Gastroesophageal sphincter (tissue), 4 donors: ENCODE data around the gene TRMT2A. TPM values are rescaled to one million over a fixed set of nuclear protein-coding genes. Genes with fewer than 3 reads are reported as not detected.

ENCODE experiments used
- ATAC-seq: fragments of 150-250 bp; one replicate; pipeline ENCODE4 v1.9.1; 2016; ENCODE audit warnings: mild to moderate bottlenecking, moderate library complexity
- H3K27ac ChIP-seq, 4 donors: fragments of 200-600 bp; sonication (generic) in 3 of 4; 1 replicate in 3 of 4; 2 replicates in 1 of 4; pipeline ENCODE4 v1.5.1; 2016 to 2019
- H3K27me3 ChIP-seq: fragments of 200-600 bp; sonication (generic); one replicate; pipeline ENCODE4 v1.5.1; 2019
- H3K36me3 ChIP-seq, 2 donors: fragments of 200-600 bp; sonication (generic); one replicate each; pipeline ENCODE4 v1.5.1; 2019; ENCODE audit warnings: control low read depth in 1 of 2
- H3K4me1 ChIP-seq, 3 donors: fragments of 200-600 bp; sonication (generic); 1 replicate in 2 of 3; 2 replicates in 1 of 3; pipeline ENCODE4 v1.5.1; 2016 to 2019; ENCODE audit warnings: control low read depth in 2 of 3
- H3K4me3 ChIP-seq, 2 donors: fragments of 200-600 bp; sonication (generic); one replicate each; pipeline ENCODE4 v1.5.1; 2019; ENCODE audit warnings: mild to moderate bottlenecking in 1 of 2, moderate library complexity in 1 of 2
- H3K9me3 ChIP-seq, 3 donors: fragments of 200-600 bp; sonication (generic); one replicate each; pipeline ENCODE4 v1.5.1; 2017 to 2019; ENCODE audit warnings: control low read depth in 2 of 3
- EP300 ChIP-seq: sonication (generic); formaldehyde crosslinking; IDR thresholded peaks from one replicate; pipeline ENCODE4 v1.6.1; 2017; ENCODE audit warnings: antibody characterized with exemption, mild to moderate bottlenecking
- POLR2A ChIP-seq, 2 donors: fragments of 450-650 bp; IDR thresholded peaks; one replicate each; pipeline ENCODE4 v1.6.1; 2017; ENCODE audit warnings: antibody characterized with exemption in 2 of 2, mild to moderate bottlenecking in 2 of 2, moderate library complexity in 1 of 2
- POLR2AphosphoS5 ChIP-seq: sonication (generic); formaldehyde crosslinking; IDR thresholded peaks from one replicate; pipeline ENCODE4 v1.6.1; 2017; ENCODE audit warnings: antibody characterized with exemption
- WGBS, 2 donors: methylation state at CpG; one replicate each; pipeline ENCODE4 v1.1.5; 2018; ENCODE audit warnings: low coverage in 1 of 2; 5-methylcytosine and 5-hydroxymethylcytosine counted together
- total RNA-seq, 4 donors: library from RNA; depleted of rRNA; stranded (reverse); fragments of >200 nt; gene quantifications; one replicate each; pipeline ENCODE4 v1.1.0, GENCODE V29; 2016
- TF ChIP-seq, protein P1 (sequence below), 4 experiments: fragments of 200-600 bp in 2 of 4; fragments of 450-650 bp in 2 of 4; sonication (generic) in 1 of 4; IDR thresholded peaks; one replicate each; pipeline ENCODE4 v1.5.1; 2017 to 2019; ENCODE audit warnings: antibody characterized with exemption in 4 of 4, mild to moderate bottlenecking in 2 of 4, moderate library complexity in 2 of 4

Gene TRMT2A
- total RNA-seq, 4 donors from 2014 or later = 24.1 to 57.0 (median 36.3) TPM

DNA sequence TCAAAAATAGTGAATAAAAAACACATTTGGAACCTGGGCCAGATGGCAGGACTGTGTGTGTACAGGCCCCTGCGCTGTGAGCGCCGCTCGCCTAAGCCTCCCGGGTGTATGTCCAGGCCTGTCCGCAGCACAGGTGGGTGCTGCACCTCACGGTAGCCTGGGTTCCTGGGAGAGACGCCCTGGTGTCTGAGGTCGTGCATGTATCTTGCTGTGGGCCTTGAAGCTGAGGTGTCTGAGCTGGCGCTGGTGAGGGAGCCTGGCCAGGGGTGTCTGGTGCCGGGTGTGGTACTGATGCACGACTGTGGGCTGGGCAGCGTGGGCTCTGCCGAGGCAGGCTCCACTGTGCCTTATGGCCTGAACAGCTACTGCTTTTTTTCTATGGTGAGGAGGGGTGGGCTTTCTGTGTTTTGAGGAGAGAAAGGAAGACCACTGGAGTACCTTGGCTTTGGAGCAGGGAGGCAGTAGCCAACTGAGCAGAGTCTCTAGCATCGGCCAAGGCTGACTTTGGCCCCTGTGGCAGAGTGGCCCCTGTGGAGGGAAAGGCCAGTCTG lies 10.4 kb upstream of the TRMT2A start:
- 86 to 87% methylated on average over 3 to 7 of the region's 15 CpGs for WGBS, 2 donors
- H3K9me3 ChIP-seq = no peaks in the 10 kb centered on the region
- H3K4me1 ChIP-seq = peaks cover 0 to 13% (median 0%) of the 10 kb centered on the region in 3 donors
- peaks cover 0 to 51% of the 10 kb centered on the region in 2 donors for H3K36me3 ChIP-seq
- TF ChIP-seq EP300 = no peak
- TF ChIP-seq, protein P1, sequence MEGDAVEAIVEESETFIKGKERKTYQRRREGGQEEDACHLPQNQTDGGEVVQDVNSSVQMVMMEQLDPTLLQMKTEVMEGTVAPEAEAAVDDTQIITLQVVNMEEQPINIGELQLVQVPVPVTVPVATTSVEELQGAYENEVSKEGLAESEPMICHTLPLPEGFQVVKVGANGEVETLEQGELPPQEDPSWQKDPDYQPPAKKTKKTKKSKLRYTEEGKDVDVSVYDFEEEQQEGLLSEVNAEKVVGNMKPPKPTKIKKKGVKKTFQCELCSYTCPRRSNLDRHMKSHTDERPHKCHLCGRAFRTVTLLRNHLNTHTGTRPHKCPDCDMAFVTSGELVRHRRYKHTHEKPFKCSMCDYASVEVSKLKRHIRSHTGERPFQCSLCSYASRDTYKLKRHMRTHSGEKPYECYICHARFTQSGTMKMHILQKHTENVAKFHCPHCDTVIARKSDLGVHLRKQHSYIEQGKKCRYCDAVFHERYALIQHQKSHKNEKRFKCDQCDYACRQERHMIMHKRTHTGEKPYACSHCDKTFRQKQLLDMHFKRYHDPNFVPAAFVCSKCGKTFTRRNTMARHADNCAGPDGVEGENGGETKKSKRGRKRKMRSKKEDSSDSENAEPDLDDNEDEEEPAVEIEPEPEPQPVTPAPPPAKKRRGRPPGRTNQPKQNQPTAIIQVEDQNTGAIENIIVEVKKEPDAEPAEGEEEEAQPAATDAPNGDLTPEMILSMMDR (IDR thresholded peaks at IDR 0.05) = no peak
- no peaks in the 10 kb centered on the region for H3K27me3 ChIP-seq
- H3K4me3 ChIP-seq = no peak overlapping the region
- no peak for ATAC-seq
- no peak overlapping the region for H3K27ac ChIP-seq

DNA sequence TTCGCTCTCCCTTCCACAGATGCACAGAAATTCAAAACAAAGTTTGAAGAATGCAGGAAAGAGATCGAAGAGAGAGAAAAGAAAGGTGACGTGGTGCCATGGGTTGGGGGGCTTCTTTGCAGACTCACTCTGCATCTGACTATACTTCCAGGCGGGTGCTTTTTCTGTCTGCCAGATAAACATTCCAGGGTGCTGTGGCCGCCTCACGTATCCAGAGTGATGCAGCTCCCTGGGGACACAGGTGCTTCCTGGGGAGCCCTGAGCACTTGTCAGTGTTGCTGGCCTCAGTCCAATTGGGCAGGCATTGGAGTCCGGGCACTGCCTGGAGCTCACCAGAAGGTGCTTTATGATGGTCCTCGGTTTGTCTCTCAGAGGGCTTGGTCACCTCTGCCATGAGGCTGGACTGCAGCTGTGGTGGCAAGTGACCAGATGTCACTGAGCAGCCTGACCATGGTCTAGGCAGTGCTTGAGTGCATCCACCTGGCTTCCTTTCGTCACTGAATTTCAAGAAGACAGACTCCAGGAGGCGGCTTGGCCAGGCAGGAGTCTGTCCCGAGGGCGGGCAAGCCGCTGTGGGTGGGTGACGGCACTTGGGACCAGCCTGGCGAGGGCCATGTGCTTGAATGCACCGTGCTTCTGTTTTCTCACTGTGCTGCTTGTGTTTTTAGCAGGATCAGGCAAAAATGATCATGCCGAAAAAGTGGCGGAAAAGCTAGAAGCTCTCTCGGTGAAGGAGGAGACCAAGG lies 9.4 kb upstream of the TRMT2A start:
- no peak overlapping the region for H3K27ac ChIP-seq
- no peak overlapping the region for H3K4me3 ChIP-seq
- H3K27me3 ChIP-seq = no peaks in the 10 kb centered on the region
- 76 to 81% methylated on average over 6 to 9 of the region's 19 CpGs for WGBS, 2 donors
- TF ChIP-seq, protein P1 (IDR thresholded peaks at IDR 0.05) = no peak
- TF ChIP-seq POLR2AphosphoS5 (no peak), EP300 (no peak), POLR2A (IDR thresholded peaks at IDR 0.05) (no peak)
- ATAC-seq = no peak
- H3K9me3 ChIP-seq = no peaks in the 10 kb centered on the region
- H3K4me1 ChIP-seq = peaks cover 0 to 19% (median 0%) of the 10 kb centered on the region in 3 donors
- H3K36me3 ChIP-seq = peaks cover 0 to 60% of the 10 kb centered on the region in 2 donors

DNA sequence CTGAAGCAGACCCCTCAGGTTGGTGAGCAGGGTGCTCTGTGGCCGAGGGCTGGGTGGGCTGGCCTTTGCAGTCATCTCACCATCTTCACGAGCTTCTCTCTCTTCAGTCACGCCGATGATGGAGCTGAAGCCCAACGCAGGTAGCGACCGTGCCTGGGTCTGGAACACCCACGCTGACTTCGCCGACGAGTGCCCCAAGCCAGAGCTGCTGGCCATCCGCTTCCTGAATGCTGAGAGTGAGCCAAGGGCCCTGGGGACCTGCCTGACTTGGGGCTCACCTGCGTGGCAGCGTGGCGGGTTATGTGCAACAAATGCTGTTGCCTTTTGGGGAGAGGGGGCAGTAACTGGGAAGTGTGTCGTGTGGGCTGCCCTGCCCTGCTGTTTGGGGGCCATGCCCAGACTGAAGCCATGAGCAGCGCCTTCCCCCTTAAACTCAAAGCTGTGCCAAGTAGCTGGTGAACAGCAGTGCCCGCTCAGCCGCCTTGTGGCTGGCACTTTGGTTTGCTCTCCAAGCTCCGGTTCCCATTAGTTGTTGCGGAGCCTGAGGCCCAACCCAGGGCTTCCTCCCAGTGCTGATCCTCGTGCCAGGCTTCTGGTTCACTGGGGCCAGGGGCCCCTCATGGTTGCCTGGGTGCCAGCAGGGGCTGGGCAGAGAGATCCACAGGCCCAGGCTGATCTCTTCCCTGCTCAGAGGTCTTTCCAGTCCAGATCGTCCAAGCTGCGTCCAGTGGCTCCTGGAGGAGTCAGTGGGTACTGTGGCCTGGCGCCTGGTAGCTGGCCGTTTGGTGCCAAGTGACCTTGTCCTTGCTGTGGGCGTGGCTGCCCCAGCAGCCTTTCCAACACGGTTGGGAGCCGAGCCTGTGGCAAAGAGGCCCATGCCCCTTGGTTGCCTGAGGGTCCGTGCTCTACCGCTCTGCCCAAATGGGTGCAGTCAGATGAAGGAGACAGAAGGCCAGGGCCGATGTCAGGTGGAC lies 8.5 kb upstream of the TRMT2A start:
- no peaks in the 10 kb centered on the region for H3K9me3 ChIP-seq
- H3K4me3 ChIP-seq = no peak overlapping the region
- no peak for ATAC-seq
- H3K27ac ChIP-seq = no peak overlapping the region
- no peaks in the 10 kb centered on the region for H3K27me3 ChIP-seq
- TF ChIP-seq, protein P1 (IDR thresholded peaks at IDR 0.05) = no peak
- TF ChIP-seq POLR2A (IDR thresholded peaks at IDR 0.05) (no peak), POLR2AphosphoS5 (no peak), EP300 (no peak)
- WGBS, 2 donors = no CpG with 5 or more reads among the region's 32 CpGs
- peaks cover 0 to 24% (median 0%) of the 10 kb centered on the region in 3 donors for H3K4me1 ChIP-seq
- peaks cover 0 to 70% of the 10 kb centered on the region in 2 donors for H3K36me3 ChIP-seq

DNA sequence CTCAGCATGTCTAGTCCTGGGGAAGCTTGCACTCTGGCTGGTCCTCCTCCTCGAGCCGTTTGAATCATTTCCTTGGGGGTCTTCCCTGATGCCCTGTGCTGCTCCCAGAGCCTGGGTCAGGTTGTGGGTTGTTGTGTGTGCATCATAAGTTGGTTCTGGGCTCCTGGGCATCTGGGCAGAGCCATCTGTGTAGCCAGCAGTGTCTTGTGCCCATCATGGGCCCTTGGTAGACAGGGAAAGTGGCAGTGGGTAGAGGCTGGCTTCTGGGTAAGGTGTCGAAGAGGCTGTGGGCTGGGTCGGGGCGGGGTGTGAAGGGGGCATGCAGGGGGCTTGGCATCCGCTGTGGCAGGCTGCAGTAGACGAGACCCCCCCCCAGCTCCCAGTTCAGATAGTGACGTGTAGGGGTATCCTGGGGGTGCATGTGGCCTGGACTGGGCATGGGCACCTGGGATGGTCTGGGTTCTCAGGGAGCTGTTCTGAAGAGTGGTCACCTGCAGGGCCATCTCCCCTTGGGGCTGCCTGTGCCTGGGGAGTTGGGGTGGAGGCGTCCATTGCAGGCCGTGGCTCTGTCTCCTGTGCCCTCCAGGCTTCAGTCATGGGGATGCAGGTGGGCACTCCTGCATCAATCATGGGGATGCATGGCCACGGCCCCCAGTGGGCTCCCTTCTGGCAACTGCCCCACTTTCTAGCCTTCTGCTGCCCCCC lies 7.2 kb upstream of the TRMT2A start:
- Histone ChIP-seq H3K4me1 (peaks cover 0 to 32% (median 0%) of the 10 kb centered on the region in 3 donors), H3K36me3 (peaks cover 0 to 82% of the 10 kb centered on the region in 2 donors), H3K27ac (no peak overlapping the region), H3K9me3 (no peaks in the 10 kb centered on the region), H3K27me3 (no peaks in the 10 kb centered on the region), H3K4me3 (no peak overlapping the region)
- ATAC-seq = no peak
- TF ChIP-seq, protein P1 (IDR thresholded peaks at IDR 0.05) = no peak
- TF ChIP-seq POLR2A (IDR thresholded peaks at IDR 0.05) (no peak), EP300 (no peak), POLR2AphosphoS5 (no peak)
- WGBS, 2 donors = 60 to 83% methylated on average over 1 of the region's 11 CpGs
